Measurements from ENCODE around the gene LRRC57. TPM values are rescaled to one million over a fixed set of nuclear protein-coding genes. Genes with fewer than 3 reads are reported as not detected.

The LRRC57 gene
- total RNA-seq, 1 experiment from 2014 or later, result 16.6 TPM

DNA sequence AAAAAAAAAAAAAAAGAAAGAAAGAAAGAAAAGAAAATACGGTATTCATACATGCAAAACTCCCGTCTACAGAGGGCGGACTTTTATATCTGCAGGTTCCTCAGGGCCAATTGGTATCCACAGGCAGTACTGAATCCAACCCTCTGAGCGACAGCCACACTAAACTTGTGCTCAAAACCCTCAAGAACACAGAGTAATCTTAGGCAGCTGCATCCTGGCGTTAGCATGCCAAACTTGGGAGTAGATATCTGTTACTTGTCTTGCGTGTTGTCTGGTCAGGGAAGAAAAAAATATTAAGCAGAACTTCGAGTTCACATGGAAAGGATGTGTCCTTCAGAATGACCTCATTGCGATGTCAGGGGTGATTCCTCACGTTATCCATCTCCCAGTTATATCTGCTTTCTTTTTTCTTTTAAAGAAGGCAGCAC is 40.3 kb downstream of the LRRC57 start:
- Histone ChIP-seq H3K9me2 (ENCODE audit: insufficient read depth) (no peaks in the 10 kb centered on the region), H3K9me3 (ENCODE audit: control insufficient read depth in 1 of 2, insufficient read depth in 1 of 2, low read depth in 1 of 2, low read length in 2 of 2) (no peaks in the 10 kb centered on the region), H2AFZ (ENCODE audit: low read depth, low read length, poor library complexity, severe bottlenecking) (no peak overlapping the region), H3K4me1 (ENCODE audit: control insufficient read depth in 1 of 2, insufficient read depth in 2 of 2, low read length in 2 of 2) (peaks cover 0 to 6% of the 10 kb centered on the region in 2 experiments; a peak in 1 of 4 replicates), H3K36me3 (ENCODE audit: control insufficient read depth in 1 of 2, insufficient read depth in 2 of 2, low read length in 2 of 2) (no peaks in the 10 kb centered on the region), H3K4me3 (replicated peaks in 1 of 2; ENCODE audit: low read depth in 1 of 2, low read length in 2 of 2) (no peak overlapping the region), H4K20me1 (ENCODE audit: insufficient read depth) (no peaks in the 10 kb centered on the region), H3K27ac (ENCODE audit: low read depth, low read length) (no peak overlapping the region), H3K27me3 (ENCODE audit: insufficient read depth, low read length) (no peaks in the 10 kb centered on the region), H3K9ac (ENCODE audit: low read length) (no peak overlapping the region), H3K4me2 (ENCODE audit: low read length) (no peak overlapping the region), H3K79me2 (ENCODE audit: insufficient read depth, low read length) (peaks cover 4% of the 10 kb centered on the region; the same call in 1 of the 2 replicates)
- ATAC-seq, result no peak
- BruUV-seq (replicated peaks), result no TSS peak
- intact Hi-C loops (cut with micrococcal nuclease), result no loop called here
- DNase-seq (ENCODE audit: low read depth, low spot score), result no peak
- no peak for TF ChIP-seq FOSL1 (IDR thresholded peaks at IDR 0.05; ENCODE audit: low read depth)
- TF ChIP-seq SP1 (IDR thresholded peaks at IDR 0.05; ENCODE audit: low read depth), result no peak
- TF ChIP-seq RAD21 (IDR thresholded peaks at IDR 0.05; ENCODE audit: low read depth), result no peak
- no peak for TF ChIP-seq ZFX (IDR thresholded peaks at IDR 0.05)
- TF ChIP-seq, protein P1, sequence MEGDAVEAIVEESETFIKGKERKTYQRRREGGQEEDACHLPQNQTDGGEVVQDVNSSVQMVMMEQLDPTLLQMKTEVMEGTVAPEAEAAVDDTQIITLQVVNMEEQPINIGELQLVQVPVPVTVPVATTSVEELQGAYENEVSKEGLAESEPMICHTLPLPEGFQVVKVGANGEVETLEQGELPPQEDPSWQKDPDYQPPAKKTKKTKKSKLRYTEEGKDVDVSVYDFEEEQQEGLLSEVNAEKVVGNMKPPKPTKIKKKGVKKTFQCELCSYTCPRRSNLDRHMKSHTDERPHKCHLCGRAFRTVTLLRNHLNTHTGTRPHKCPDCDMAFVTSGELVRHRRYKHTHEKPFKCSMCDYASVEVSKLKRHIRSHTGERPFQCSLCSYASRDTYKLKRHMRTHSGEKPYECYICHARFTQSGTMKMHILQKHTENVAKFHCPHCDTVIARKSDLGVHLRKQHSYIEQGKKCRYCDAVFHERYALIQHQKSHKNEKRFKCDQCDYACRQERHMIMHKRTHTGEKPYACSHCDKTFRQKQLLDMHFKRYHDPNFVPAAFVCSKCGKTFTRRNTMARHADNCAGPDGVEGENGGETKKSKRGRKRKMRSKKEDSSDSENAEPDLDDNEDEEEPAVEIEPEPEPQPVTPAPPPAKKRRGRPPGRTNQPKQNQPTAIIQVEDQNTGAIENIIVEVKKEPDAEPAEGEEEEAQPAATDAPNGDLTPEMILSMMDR (IDR thresholded peaks at IDR 0.05 in 2 of 3, conservative IDR thresholded peaks at IDR 0.05 in 1 of 3; ENCODE audit: borderline replicate concordance in 1 of 3, insufficient read depth in 1 of 3, low read depth in 2 of 3, low read length in 2 of 3), result no peak
- TF ChIP-seq YY1 (IDR thresholded peaks at IDR 0.05; ENCODE audit: extremely low read depth, insufficient replicate concordance, low read depth, low read length), result no peak
- no peak for TF ChIP-seq EGR1 (IDR thresholded peaks at IDR 0.05; ENCODE audit: low read depth)
- TF ChIP-seq POLR2A (IDR thresholded peaks at IDR 0.05; ENCODE audit: borderline replicate concordance, extremely low read depth, insufficient read depth, insufficient read length), result no peak
- no peak for TF ChIP-seq CEBPB (IDR thresholded peaks at IDR 0.05; ENCODE audit: low read depth)
- RAD21 ChIA-PET (ENCODE audit: low non-redundant PET in 1 of 2, low total read pairs in 2 of 2, uncharacterized antibody in 2 of 2, unreplicated experiment in 2 of 2), result no interaction called here
- CTCF ChIA-PET, result no interaction called here
- POLR2A ChIA-PET, result no interaction called here

- no peak overlapping the region for H3K4me3 ChIP-seq (replicated peaks in 1 of 2; ENCODE audit: low read depth in 1 of 2, low read length in 2 of 2)
- H3K9ac ChIP-seq (ENCODE audit: low read length), result no peak overlapping the region
- no peak for ATAC-seq
- CTCF ChIA-PET, result no interaction called here
- H3K9me2 ChIP-seq (ENCODE audit: insufficient read depth), result no peaks in the 10 kb centered on the region
- BruUV-seq (replicated peaks), result no TSS peak
- TF ChIP-seq POLR2AphosphoS5 (IDR thresholded peaks at IDR 0.05; ENCODE audit: low read depth, low read length) (no peak), EZH2phosphoT487 (IDR thresholded peaks at IDR 0.05; ENCODE audit: borderline replicate concordance) (no peak), CBX3 (IDR thresholded peaks at IDR 0.05; ENCODE audit: low read depth) (no peak), YY1 (IDR thresholded peaks at IDR 0.05; ENCODE audit: extremely low read depth, insufficient replicate concordance, low read depth, low read length) (no peak), ZNF274 (IDR thresholded peaks at IDR 0.05; ENCODE audit: low read depth, low read length) (no peak), EGR1 (IDR thresholded peaks at IDR 0.05; ENCODE audit: low read depth) (no peak), CEBPB (IDR thresholded peaks at IDR 0.05; ENCODE audit: low read depth) (no peak), ZFX (IDR thresholded peaks at IDR 0.05) (no peak), ELF1 (IDR thresholded peaks at IDR 0.05; ENCODE audit: borderline replicate concordance, low read depth) (no peak), TCF7L2 (IDR thresholded peaks at IDR 0.05; ENCODE audit: borderline replicate concordance, extremely low read depth, insufficient read depth, insufficient read length) (no peak), FOSL1 (IDR thresholded peaks at IDR 0.05; ENCODE audit: low read depth) (no peak)
- TF ChIP-seq, protein P1 (IDR thresholded peaks at IDR 0.05 in 2 of 3, conservative IDR thresholded peaks at IDR 0.05 in 1 of 3; ENCODE audit: borderline replicate concordance in 1 of 3, insufficient read depth in 1 of 3, low read depth in 2 of 3, low read length in 2 of 3), result no peak
- TF ChIP-seq, protein P2, sequence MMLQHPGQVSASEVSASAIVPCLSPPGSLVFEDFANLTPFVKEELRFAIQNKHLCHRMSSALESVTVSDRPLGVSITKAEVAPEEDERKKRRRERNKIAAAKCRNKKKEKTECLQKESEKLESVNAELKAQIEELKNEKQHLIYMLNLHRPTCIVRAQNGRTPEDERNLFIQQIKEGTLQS (IDR thresholded peaks at IDR 0.05), result no peak
- intact Hi-C loops (cut with micrococcal nuclease), result no loop called here
- H3K4me1 ChIP-seq (ENCODE audit: control insufficient read depth in 1 of 2, insufficient read depth in 2 of 2, low read length in 2 of 2), result peaks cover 0 to 6% of the 10 kb centered on the region in 2 experiments; a peak in 1 of 4 replicates
- H3K27me3 ChIP-seq (ENCODE audit: insufficient read depth, low read length), result no peaks in the 10 kb centered on the region
- H3K27ac ChIP-seq (ENCODE audit: low read depth, low read length), result no peak overlapping the region
- no peak overlapping the region for H3K4me2 ChIP-seq (ENCODE audit: low read length)
- DNase-seq (ENCODE audit: low read depth, low spot score), result no peak
- H3K79me2 ChIP-seq (ENCODE audit: insufficient read depth, low read length), result peaks cover 8% of the 10 kb centered on the region; the same call in 1 of the 2 replicates
- H2AFZ ChIP-seq (ENCODE audit: low read depth, low read length, poor library complexity, severe bottlenecking), result no peak overlapping the region
- no peaks in the 10 kb centered on the region for H4K20me1 ChIP-seq (ENCODE audit: insufficient read depth)
- H3K9me3 ChIP-seq (ENCODE audit: control insufficient read depth in 1 of 2, insufficient read depth in 1 of 2, low read depth in 1 of 2, low read length in 2 of 2), result no peaks in the 10 kb centered on the region
- RAD21 ChIA-PET (ENCODE audit: low non-redundant PET in 1 of 2, low total read pairs in 2 of 2, uncharacterized antibody in 2 of 2, unreplicated experiment in 2 of 2), result no interaction called here
- POLR2A ChIA-PET, result no interaction called here
- no peaks in the 10 kb centered on the region for H3K36me3 ChIP-seq (ENCODE audit: control insufficient read depth in 1 of 2, insufficient read depth in 2 of 2, low read length in 2 of 2)
Measured at GRCh38 chr15:42507514-42507913, 41.1 kb downstream of the LRRC57 start.
